GM18951 (cell line): Measurements from ENCODE around the gene ZEB1.
"Not testable (repeated sequence)": the region's sequence is repeated elsewhere in the genome, so short reads cannot be mapped to it uniquely, and the experiment has no call there.

Experiments
- POLR2A ChIP-seq: IDR thresholded peaks from 4 replicates; pipeline ENCODE4 v1.6.1; 2011; ENCODE audit warnings: mild to moderate bottlenecking; ENCODE audit not compliant: insufficient read length, insufficient read depth; ENCODE audit errors: extremely low read depth
- in situ Hi-C: fragments of 300-500 bp; cut with MboI; formaldehyde crosslinking; loops from one replicate; pipeline ENCODE4 v1.12.0; 2022; ENCODE audit warnings: low sequenced_read_pairs, mixed read lengths, inconsistent platforms; ENCODE audit not compliant: unreplicated experiment

The ZEB1 gene

GRCh38 chr10:31322647-31323046, 3.6 kb downstream of the ZEB1 start:
- in situ Hi-C loops: no loop called here
- TF ChIP-seq POLR2A: no peak

- in situ Hi-C loops: loop anchor here (25.0 kb wide), 1 partner anchor 422 kb away; no protein-coding TSS in a partner anchor
- TF ChIP-seq POLR2A: no peak
Observed at GRCh38 chr10:31340343-31340742, 21.3 kb downstream of the ZEB1 start.

- in situ Hi-C loops: loop anchor here (25.0 kb wide), 1 partner anchor 421 kb away; no protein-coding TSS in a partner anchor
Observed at GRCh38 chr10:31341552-31341951, 22.5 kb downstream of the ZEB1 start.

GRCh38 chr10:31343009-31343408, 24.0 kb downstream of the ZEB1 start:
- no peak for TF ChIP-seq POLR2A
- in situ Hi-C loops: loop anchor here (25.0 kb wide), 1 partner anchor 419 kb away; no protein-coding TSS in a partner anchor

More at GRCh38 chr10:31341552-31341951, 22.5 kb downstream of the ZEB1 start:
- TF ChIP-seq POLR2A: no peak

- in situ Hi-C loops: loop anchor here (25.0 kb wide), 1 partner anchor 419 kb away; no protein-coding TSS in a partner anchor
- TF ChIP-seq POLR2A: no peak
Observed at GRCh38 chr10:31343551-31343950, 24.5 kb downstream of the ZEB1 start.

GRCh38 chr10:31345886-31346285, 26.9 kb downstream of the ZEB1 start:
- no peak for TF ChIP-seq POLR2A
- in situ Hi-C loops: loop anchor here (25.0 kb wide), 1 partner anchor 416 kb away; no protein-coding TSS in a partner anchor

GRCh38 chr10:31346953-31347352, 27.9 kb downstream of the ZEB1 start:
- in situ Hi-C loops: loop anchor here (25.0 kb wide), 1 partner anchor 415 kb away; no protein-coding TSS in a partner anchor

GRCh38 chr10:31347705-31348104, 28.7 kb downstream of the ZEB1 start:
- in situ Hi-C loops: loop anchor here (25.0 kb wide), 1 partner anchor 415 kb away; no protein-coding TSS in a partner anchor
- TF ChIP-seq POLR2A: no peak

More at GRCh38 chr10:31346953-31347352, 27.9 kb downstream of the ZEB1 start:
- TF ChIP-seq POLR2A: no peak

GRCh38 chr10:31350891-31351290, 31.9 kb downstream of the ZEB1 start:
- TF ChIP-seq POLR2A: no peak
- in situ Hi-C loops: no loop called here

- TF ChIP-seq POLR2A: no peak
- in situ Hi-C loops: no loop called here
Observed at GRCh38 chr10:31352436-31353226, 33.6 kb downstream of the ZEB1 start.

- TF ChIP-seq POLR2A: no peak
- in situ Hi-C loops: no loop called here
Observed at GRCh38 chr10:31353574-31353973, 34.6 kb downstream of the ZEB1 start.

GRCh38 chr10:31358688-31359330, 39.8 kb downstream of the ZEB1 start:
- no peak for TF ChIP-seq POLR2A
- in situ Hi-C loops: no loop called here

GRCh38 chr10:31359979-31360378, 41.0 kb downstream of the ZEB1 start:
- no peak for TF ChIP-seq POLR2A
- in situ Hi-C loops: no loop called here

- in situ Hi-C loops: not testable (repeated sequence)
Observed at GRCh38 chr10:31361475-31361874, 42.5 kb downstream of the ZEB1 start.

- in situ Hi-C loops: no loop called here
Observed at GRCh38 chr10:31362023-31362641, 43.1 kb downstream of the ZEB1 start.

GRCh38 chr10:31363696-31364095, 44.7 kb downstream of the ZEB1 start:
- in situ Hi-C loops: not testable (repeated sequence)

More at GRCh38 chr10:31362023-31362641, 43.1 kb downstream of the ZEB1 start:
- TF ChIP-seq POLR2A: no peak

GRCh38 chr10:31364238-31364637, 45.2 kb downstream of the ZEB1 start:
- in situ Hi-C loops: not testable (repeated sequence)
